ENCODE data around the gene ITGBL1. TPM values are rescaled to one million over a fixed set of nuclear protein-coding genes. Genes with fewer than 3 reads are reported as not detected.
A peak's percentile ranks its signal among the peaks of the same experiment; 100 is the strongest.

The ITGBL1 gene
- total and polyA plus RNA-seq, 2 of the 13 experiments (the other 11 are each of a cell fraction or from before 2014, with no cell fraction given) = 0.02 TPM; not detected in 1

GRCh38 chr13:101703838-101704237 is 251.4 kb downstream of the ITGBL1 start (continued):
- TF ChIP-seq FOXA1 (IDR thresholded peaks at IDR 0.05) (no peak), FOXA1 (CRISPR knock-in tag; IDR thresholded peaks at IDR 0.05) (no peak), ZNF724P (CRISPR knock-in tag; IDR thresholded peaks at IDR 0.05; ENCODE audit: borderline replicate concordance) (no peak), ZSCAN22 (CRISPR knock-in tag; IDR thresholded peaks at IDR 0.05) (no peak), ZNF710 (CRISPR knock-in tag; IDR thresholded peaks at IDR 0.05; ENCODE audit: borderline replicate concordance) (no peak), BCL3 (CRISPR knock-in tag; IDR thresholded peaks at IDR 0.05) (no peak), PCBP1 (IDR thresholded peaks at IDR 0.05; ENCODE audit: borderline replicate concordance, low read depth, low read length) (no peak)

DNA sequence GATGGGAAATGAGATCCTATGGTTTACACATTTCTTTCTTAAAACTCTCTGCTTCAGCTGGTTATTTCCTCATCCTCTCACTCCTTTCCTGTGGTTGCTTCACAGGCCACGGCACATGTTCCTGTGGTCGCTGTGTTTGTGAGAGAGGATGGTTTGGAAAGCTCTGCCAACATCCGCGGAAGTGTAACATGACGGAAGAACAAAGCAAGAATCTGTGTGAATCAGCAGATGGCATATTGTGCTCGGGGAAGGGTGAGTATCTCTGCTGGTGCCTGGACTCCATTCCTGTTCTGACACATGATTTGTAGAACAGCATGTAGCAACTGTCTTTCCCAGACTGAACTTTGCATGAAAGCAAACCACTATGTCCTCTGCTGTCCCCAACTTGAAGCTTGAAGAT is 254.2 kb downstream of the ITGBL1 start:
- no peaks in the 10 kb centered on the region for H3K79me2 ChIP-seq (ENCODE audit: insufficient read depth, low read length)
- H3K9me3 ChIP-seq (ENCODE audit: low read length) = no peaks in the 10 kb centered on the region
- H3K27ac ChIP-seq (ENCODE audit: extremely low read length, insufficient read depth, low read length) = no peak overlapping the region
- no peaks in the 10 kb centered on the region for H3K27me3 ChIP-seq (ENCODE audit: control insufficient read depth in 1 of 2, insufficient read depth in 2 of 2, low read length in 2 of 2)
- POLR2A ChIA-PET = no interaction called here
- CTCF ChIA-PET (ENCODE audit: low intra/inter-chr PET ratio, low total read pairs) = no interaction called here
- WGBS (ENCODE audit: low lambda C conversion rate) = 5% methylated on average over 6 of the region's 6 CpGs
- intact Hi-C loops (cut with micrococcal nuclease; ENCODE audit: unreplicated experiment) = no loop called here
- DNase-seq (ENCODE audit: low spot score) = peak; percentile 4
- no peak overlapping the region for H3K4me2 ChIP-seq (ENCODE audit: low read depth, low read length)
- FAIRE-seq = no peak
- no peaks in the 10 kb centered on the region for H4K20me1 ChIP-seq (ENCODE audit: insufficient read depth, low read length)
- no TSS peak for BruUV-seq (replicated peaks)
- no peak for ATAC-seq
- peaks cover 11% of the 10 kb centered on the region for H3K4me1 ChIP-seq (ENCODE audit: insufficient read depth, low read length)
- no peak overlapping the region for H3K9ac ChIP-seq (ENCODE audit: insufficient read depth, low read depth, low read length)
- in situ Hi-C loops (cut with HindIII; ENCODE audit: extremely low pct_ligation_motif_present, low pct_unique_long_range_greater_than_20kb) = no loop called here
- H2AFZ ChIP-seq (ENCODE audit: low read length) = no peak overlapping the region
- no peak overlapping the region for H3K4me3 ChIP-seq (replicated peaks in 1 of 3; ENCODE audit: insufficient read depth in 1 of 3, low read depth in 2 of 3, low read length in 3 of 3)
- H3K36me3 ChIP-seq (replicated peaks in 1 of 2; ENCODE audit: control insufficient read depth in 1 of 2, insufficient read depth in 2 of 2, low read length in 2 of 2) = no peaks in the 10 kb centered on the region
- 0 out of 2 replicates have a peak, but pooled peaks have one; percentile 22 for TF ChIP-seq GATAD2A (CRISPR knock-in tag; IDR thresholded peaks at IDR 0.05)
- TF ChIP-seq ZNF530 (CRISPR knock-in tag; IDR thresholded peaks at IDR 0.05; ENCODE audit: low read depth) = no peak
- peak; percentile 23; the same call in 1 of the 2 replicates for TF ChIP-seq FOXA3 (CRISPR knock-in tag; IDR thresholded peaks at IDR 0.05)
- no peak for TF ChIP-seq KLF12 (CRISPR knock-in tag; IDR thresholded peaks at IDR 0.05; ENCODE audit: borderline replicate concordance)
- no peak for TF ChIP-seq ZNF670 (CRISPR knock-in tag; IDR thresholded peaks at IDR 0.05; ENCODE audit: borderline replicate concordance)
- TF ChIP-seq GABPB1 (CRISPR knock-in tag; IDR thresholded peaks at IDR 0.05) = peak; percentile 22; the same call in 1 of the 2 replicates
- TF ChIP-seq CEBPB (IDR thresholded peaks at IDR 0.05; ENCODE audit: borderline replicate concordance, low read depth, low read length) = peak; percentile 65; the same call in 1 of the 2 replicates
- TF ChIP-seq, protein P1, sequence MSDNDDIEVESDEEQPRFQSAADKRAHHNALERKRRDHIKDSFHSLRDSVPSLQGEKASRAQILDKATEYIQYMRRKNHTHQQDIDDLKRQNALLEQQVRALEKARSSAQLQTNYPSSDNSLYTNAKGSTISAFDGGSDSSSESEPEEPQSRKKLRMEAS (IDR thresholded peaks at IDR 0.05) = peak; percentile 18; the same call in 1 of the 2 replicates
- TF ChIP-seq, protein P2, sequence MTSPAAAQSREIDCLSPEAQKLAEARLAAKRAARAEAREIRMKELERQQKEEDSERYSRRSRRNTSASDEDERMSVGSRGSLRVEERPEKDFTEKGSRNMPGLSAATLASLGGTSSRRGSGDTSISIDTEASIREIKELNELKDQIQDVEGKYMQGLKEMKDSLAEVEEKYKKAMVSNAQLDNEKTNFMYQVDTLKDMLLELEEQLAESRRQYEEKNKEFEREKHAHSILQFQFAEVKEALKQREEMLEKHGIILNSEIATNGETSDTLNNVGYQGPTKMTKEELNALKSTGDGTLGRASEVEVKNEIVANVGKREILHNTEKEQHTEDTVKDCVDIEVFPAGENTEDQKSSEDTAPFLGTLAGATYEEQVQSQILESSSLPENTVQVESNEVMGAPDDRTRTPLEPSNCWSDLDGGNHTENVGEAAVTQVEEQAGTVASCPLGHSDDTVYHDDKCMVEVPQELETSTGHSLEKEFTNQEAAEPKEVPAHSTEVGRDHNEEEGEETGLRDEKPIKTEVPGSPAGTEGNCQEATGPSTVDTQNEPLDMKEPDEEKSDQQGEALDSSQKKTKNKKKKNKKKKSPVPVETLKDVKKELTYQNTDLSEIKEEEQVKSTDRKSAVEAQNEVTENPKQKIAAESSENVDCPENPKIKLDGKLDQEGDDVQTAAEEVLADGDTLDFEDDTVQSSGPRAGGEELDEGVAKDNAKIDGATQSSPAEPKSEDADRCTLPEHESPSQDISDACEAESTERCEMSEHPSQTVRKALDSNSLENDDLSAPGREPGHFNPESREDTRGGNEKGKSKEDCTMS (CRISPR knock-in tag; conservative IDR thresholded peaks at IDR 0.05) = no peak
- no peak for TF ChIP-seq ATF7-NPFF (CRISPR knock-in tag; IDR thresholded peaks at IDR 0.05; ENCODE audit: low read depth)
- TF ChIP-seq, protein P3, sequence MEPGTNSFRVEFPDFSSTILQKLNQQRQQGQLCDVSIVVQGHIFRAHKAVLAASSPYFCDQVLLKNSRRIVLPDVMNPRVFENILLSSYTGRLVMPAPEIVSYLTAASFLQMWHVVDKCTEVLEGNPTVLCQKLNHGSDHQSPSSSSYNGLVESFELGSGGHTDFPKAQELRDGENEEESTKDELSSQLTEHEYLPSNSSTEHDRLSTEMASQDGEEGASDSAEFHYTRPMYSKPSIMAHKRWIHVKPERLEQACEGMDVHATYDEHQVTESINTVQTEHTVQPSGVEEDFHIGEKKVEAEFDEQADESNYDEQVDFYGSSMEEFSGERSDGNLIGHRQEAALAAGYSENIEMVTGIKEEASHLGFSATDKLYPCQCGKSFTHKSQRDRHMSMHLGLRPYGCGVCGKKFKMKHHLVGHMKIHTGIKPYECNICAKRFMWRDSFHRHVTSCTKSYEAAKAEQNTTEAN (CRISPR knock-in tag; conservative IDR thresholded peaks at IDR 0.05) = no peak

All from HepG2 (cell line).